Erythroblast (primary cell): ENCODE data around the gene GAP43.

ENCODE experiments used
- GATA1 ChIP-seq: IDR thresholded peaks from 2 replicates; pipeline ENCODE4 v1.6.1; 2011; ENCODE audit warnings: low read depth, mild to moderate bottlenecking, control low read depth, low read length, moderate library complexity
- POLR2A ChIP-seq: IDR thresholded peaks from 2 replicates; pipeline ENCODE4 v1.6.1; 2011; ENCODE audit warnings: mild to moderate bottlenecking, low read length

- TF ChIP-seq POLR2A (no peak), GATA1 (no peak)
Measured at GRCh38 chr3:115638991-115639390, 15.7 kb downstream of the GAP43 start.
